ENCODE results near the gene KRTAP5-8.
A peak's percentile ranks its signal among the peaks of the same experiment; 100 is the strongest.
"Not testable (repeated sequence)": the region's sequence is repeated elsewhere in the genome, so short reads cannot be mapped to it uniquely, and the experiment has no call there.

The KRTAP5-8 gene

DNA sequence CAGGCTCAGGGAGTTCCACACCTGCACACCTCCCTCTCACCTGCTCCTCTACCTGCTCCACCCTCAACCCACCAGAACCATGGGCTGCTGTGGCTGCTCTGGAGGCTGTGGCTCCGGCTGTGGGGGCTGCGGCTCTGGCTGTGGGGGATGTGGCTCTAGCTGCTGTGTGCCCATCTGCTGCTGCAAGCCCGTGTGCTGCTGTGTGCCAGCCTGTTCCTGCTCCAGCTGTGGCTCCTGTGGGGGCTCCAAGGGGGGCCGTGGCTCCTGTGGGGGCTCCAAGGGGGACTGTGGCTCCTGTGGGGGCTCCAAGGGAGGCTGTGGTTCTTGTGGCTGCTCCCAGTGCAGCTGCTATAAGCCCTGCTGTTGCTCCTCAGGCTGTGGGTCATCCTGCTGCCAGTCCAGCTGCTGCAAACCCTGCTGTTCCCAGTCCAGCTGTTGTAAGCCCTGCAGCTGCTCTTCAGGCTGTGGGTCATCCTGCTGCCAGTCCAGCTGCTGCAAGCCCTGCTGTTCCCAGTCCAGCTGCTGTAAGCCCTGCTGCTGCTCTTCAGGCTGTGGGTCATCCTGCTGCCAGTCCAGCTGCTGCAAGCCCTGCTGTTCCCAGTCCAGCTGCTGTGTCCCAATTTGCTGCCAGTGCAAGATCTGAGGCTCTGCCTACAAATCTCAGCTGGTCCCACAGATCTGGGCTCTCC lies at the start of gene KRTAP5-8:
KRTAP5-8 (plus strand) TSS at position 49 of the 689 bp plus-strand sequence; CDS start at position 80, 31 bp downstream.
- not testable (repeated sequence) for DNase-seq

GRCh38 chr11:71488681-71489270 lies 49.0 kb upstream of the KRTAP5-8 start:
- no peak for DNase-seq

GRCh38 chr11:71489311-71490043 lies 48.3 kb upstream of the KRTAP5-8 start:
- DNase-seq, result no peak

GRCh38 chr11:71490044-71490730 lies 47.6 kb upstream of the KRTAP5-8 start:
- DNase-seq, result no peak

GRCh38 chr11:71490731-71491390 lies 47.0 kb upstream of the KRTAP5-8 start:
- DNase-seq, result no peak

- DNase-seq, result no peak
Observed at GRCh38 chr11:71491531-71491930, 46.3 kb upstream of the KRTAP5-8 start.

- DNase-seq, result no peak
Observed at GRCh38 chr11:71491940-71492339, 45.9 kb upstream of the KRTAP5-8 start.

GRCh38 chr11:71495286-71496230 lies 42.3 kb upstream of the KRTAP5-8 start:
- DNase-seq, result no peak

- no peak for DNase-seq
Observed at GRCh38 chr11:71496421-71496820, 41.4 kb upstream of the KRTAP5-8 start.

- no peak for DNase-seq
Observed at GRCh38 chr11:71498091-71498490, 39.7 kb upstream of the KRTAP5-8 start.

DNA sequence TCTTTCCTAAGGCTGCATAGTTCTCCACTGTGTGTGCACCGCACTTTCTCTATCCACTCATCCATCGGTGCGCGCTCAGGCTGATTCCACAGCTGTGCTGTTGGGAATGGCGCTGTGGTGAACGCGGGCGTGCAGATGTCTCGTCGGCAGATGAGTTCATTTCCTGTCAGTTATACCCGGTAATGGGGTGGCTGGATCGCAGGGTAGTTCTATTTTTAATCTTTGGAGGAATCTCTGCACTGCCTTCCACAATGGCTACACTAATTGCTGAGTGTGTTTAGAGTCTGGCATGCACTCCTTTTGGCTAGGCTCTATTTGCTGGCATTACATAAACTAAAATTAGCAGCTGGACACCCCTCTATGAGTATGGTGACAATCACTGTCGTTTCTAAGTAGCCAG lies 38.7 kb upstream of the KRTAP5-8 start:
- no peak for DNase-seq

DNA sequence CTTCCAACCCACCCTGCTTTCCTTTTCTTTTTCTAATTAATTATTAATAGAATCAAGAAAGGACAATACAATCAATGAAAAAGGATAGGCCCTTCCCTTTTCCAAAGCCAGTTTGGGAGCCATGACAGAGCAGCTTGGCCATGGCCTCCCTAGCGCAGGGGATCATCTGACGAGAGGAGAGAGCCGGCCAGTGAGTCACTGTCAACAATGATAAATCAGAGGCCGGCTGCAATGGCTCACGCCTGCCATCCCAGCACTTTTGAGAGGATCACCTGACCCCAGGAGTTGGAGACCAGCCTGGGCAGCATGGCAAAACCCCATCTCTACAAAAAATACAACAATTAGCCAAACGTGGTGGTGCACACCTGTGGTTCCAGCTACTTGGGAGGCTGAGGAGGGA lies 38.3 kb upstream of the KRTAP5-8 start:
- DNase-seq, result no peak

- no peak for DNase-seq
Observed at GRCh38 chr11:71500601-71501021, 37.2 kb upstream of the KRTAP5-8 start.

GRCh38 chr11:71501071-71501985 lies 36.5 kb upstream of the KRTAP5-8 start:
- DNase-seq, result no peak

DNA sequence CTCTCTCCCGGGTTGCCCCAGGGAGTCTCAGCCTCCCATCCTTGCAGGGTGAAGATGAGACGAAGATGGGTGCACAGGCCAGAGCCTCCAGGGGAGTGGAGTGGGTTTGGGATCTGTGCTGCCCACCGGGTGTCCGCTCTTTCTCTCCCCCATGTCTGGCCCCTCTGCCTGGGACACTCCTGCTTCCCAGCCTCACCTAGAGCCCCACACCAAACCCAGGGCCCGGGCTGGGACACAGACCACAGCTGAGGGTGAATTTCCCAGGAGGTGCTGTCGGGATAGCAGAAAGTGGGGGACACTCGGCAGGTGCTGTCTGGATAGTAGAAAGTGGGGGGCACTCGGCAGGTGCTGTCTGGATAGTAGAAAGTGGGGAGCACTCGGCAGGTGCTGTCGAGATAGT lies 35.8 kb upstream of the KRTAP5-8 start:
- no peak for DNase-seq

- no peak for DNase-seq
Observed at GRCh38 chr11:71502871-71503435, 34.9 kb upstream of the KRTAP5-8 start.

DNA sequence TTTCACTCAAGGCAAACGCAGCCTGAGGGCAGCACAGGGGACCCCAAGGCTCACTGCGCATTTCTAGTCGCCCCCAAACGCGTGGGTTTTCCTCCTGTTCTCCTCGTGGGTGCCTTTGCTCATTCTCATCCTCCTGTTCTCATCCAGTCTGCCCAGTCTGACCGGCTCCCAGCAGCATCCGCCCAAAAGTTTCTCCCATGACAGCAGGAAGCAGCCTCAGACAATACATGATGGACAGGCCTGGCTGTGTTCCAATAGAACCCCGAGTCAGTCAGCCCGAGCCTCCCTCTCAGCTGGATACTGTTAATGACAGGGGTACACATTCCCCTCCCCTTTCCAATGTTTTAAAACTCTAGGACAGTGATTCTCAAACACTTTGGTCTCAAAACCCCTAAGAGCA lies 33.3 kb upstream of the KRTAP5-8 start:
- DNase-seq, result peak; percentile 15

DNA sequence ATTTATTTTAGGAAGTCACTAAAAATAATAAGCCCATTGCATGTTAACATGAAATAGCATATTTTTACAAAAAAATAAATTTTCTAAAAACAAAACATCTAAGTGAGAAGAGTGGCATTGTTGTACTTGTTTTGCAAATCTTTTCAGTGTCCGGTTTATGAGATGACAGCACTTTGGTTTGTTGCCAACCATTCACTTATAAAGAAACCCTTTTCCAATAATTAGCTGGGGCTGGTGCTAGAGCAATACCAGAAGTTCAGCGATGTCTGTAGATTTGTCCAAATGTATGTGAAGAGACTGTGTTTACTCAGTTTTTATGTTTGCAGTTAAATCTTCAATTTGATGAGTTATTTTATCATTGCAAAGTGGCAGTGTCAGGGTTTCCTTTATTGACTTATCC lies 32.8 kb upstream of the KRTAP5-8 start:
- DNase-seq, result peak; percentile 26

DNA sequence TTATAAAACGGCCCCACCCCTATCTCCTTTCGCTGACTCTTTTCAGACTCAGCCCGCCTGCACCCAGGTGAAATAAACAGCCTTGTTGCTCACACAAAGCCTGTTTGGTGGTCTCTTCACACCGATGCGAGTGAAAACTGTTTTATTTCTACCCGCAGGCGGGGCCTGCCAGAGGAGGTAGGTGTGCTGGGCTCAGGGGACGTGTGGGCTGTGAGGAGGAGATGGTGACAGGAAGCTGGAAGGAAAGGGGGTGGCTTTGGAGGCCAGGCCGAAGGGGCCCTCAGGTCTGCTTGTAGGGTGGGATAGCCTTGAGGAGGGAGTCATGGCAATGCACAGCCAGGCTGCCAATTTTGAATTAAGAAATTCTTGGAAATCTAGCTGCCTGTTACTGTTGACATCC lies 32.0 kb upstream of the KRTAP5-8 start:
- no peak for DNase-seq

DNA sequence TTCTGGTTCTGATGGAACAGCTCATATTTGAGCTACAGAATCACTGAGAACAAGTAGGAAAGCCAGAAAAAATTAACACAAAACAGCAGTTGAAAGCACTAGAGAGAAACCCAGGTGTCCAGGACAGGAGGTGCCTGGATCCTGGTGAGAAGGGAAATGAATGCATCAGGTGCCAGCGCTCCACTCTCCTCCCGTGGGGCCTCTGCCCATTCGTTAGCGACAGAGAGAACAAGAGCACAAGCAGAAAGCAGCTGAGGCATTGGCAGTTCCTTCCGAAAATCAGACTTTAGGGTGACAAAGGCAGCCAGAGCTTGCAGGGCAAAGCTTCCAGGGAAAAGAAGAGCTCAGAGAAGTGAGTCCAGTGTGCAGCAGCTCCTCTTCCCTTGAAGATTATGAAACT lies 30.7 kb upstream of the KRTAP5-8 start:
- DNase-seq, result no peak

Measured in NCI-H1092 treated with DMSO at 0.1 percent for 48 hours (cell line).